Activated CD4-positive, alpha-beta memory T cell treated with anti-CD3 and anti-CD28 coated beads for 36 hours (primary cell): ENCODE results near the gene SDK1. TPM values are rescaled to one million over a fixed set of nuclear protein-coding genes. Genes with fewer than 3 reads are reported as not detected.
"Not testable (repeated sequence)": the region's sequence is repeated elsewhere in the genome, so short reads cannot be mapped to it uniquely, and the experiment has no call there.

Experiments
- CTCF ChIA-PET: fragments of 350-600 bp; sonication (Branson Sonifier 250); formaldehyde crosslinking; loops from one replicate; lab custom pipeline; 2021; ENCODE audit warnings: antibody characterized with exemption, inconsistent platforms; lab: Charles Lee
- POLR2A ChIA-PET: fragments of 350-600 bp; sonication (Branson Sonifier 250); formaldehyde crosslinking; loops from one replicate; lab custom pipeline; 2021; ENCODE audit warnings: antibody characterized with exemption; lab: Charles Lee
- DNase-seq: peaks from one replicate; pipeline ENCODE4 v3.0.0-alpha.2; 2020
- H3K27ac Mint-ChIP-seq: one replicate; pipeline ENCODE4 v1.8.0; 2021; ENCODE audit warnings: mixed read lengths
- H3K27me3 Mint-ChIP-seq: one replicate; pipeline ENCODE4 v1.8.0; 2021; ENCODE audit warnings: mixed read lengths
- H3K36me3 Mint-ChIP-seq: one replicate; pipeline ENCODE4 v1.8.0; 2021; ENCODE audit warnings: mixed read lengths
- H3K4me1 Mint-ChIP-seq: one replicate; pipeline ENCODE4 v1.8.0; 2021; ENCODE audit warnings: low read depth, mixed read lengths
- H3K4me3 Mint-ChIP-seq: one replicate; pipeline ENCODE4 v1.8.0; 2021; ENCODE audit warnings: mild to moderate bottlenecking, mixed read lengths
- H3K9me3 Mint-ChIP-seq: one replicate; pipeline ENCODE4 v1.8.0; 2021; ENCODE audit warnings: mixed read lengths
- intact Hi-C: fragments of 100-400 bp; cut with micrococcal nuclease; formaldehyde crosslinking; loops from one replicate; pipeline ENCODE4 v1.15.1; 2023
- total RNA-seq, 2 experiments: library from RNA; stranded (reverse); gene quantifications; one replicate each; pipeline ENCODE4 v1.2.3, GENCODE V29; 2021

The SDK1 gene
- total RNA-seq, 2 experiments from 2014 or later, result 0.14 to 0.24 TPM

DNA sequence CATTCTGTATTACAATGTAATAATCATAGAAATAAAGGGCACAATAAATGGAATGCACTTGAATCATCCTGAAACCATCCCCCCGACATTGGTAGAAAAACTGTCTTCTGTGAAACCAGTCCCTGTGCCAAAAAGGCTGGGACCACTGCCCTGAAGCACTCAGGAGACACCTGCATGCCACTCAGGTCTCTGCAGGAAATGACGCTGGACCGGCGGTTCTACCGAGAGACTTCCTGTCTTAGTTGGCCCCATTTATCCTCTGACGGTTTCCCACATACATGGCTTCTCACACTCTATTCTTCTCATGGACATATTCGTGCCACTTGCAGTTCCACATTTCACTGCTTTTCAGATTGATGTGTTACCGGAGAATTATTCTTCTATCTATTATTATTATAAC lies 617.5 kb downstream of the SDK1 start:
- no peaks in the 10 kb centered on the region for H3K9me3 Mint-ChIP-seq
- no peaks in the 10 kb centered on the region for H3K36me3 Mint-ChIP-seq
- H3K27ac Mint-ChIP-seq, result no peak overlapping the region
- peaks cover 6% of the 10 kb centered on the region for H3K4me1 Mint-ChIP-seq
- H3K4me3 Mint-ChIP-seq, result no peak overlapping the region
- CTCF ChIA-PET, result no interaction called here
- peaks cover 8% of the 10 kb centered on the region for H3K27me3 Mint-ChIP-seq
- intact Hi-C loops, result loop anchor here (10.0 kb wide), 1 partner anchor 64 kb away; no protein-coding TSS in a partner anchor
- DNase-seq, result no peak
- POLR2A ChIA-PET, result no interaction called here

DNA sequence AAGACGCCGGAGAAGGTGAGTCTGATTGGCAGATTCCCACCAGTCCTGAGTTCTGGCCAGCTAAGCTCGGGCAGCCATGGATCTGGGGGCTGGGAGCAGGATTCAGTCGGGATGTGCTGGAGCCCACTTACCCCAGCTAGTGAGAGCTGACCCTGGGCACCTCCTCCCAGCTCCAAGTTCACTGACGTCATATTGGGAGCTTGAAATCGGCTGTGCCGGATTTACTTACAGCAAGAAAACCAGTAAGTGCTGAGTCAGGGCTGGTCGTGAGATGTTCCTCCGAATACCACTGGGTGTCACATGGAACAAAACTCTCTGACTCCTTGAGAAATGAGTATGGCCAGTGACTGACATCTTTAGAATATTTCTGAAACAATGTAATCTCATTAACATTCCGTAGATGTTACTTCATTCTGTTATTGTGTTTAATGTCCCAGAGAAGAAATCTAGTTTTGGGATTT lies 621.2 kb downstream of the SDK1 start:
- DNase-seq, result no peak
- H3K27me3 Mint-ChIP-seq, result peaks cover 20% of the 10 kb centered on the region
- intact Hi-C loops, result no loop called here
- POLR2A ChIA-PET, result no interaction called here
- H3K4me3 Mint-ChIP-seq, result no peak overlapping the region
- H3K27ac Mint-ChIP-seq, result no peak overlapping the region
- CTCF ChIA-PET, result no interaction called here
- no peaks in the 10 kb centered on the region for H3K36me3 Mint-ChIP-seq
- peaks cover 4% of the 10 kb centered on the region for H3K4me1 Mint-ChIP-seq
- no peaks in the 10 kb centered on the region for H3K9me3 Mint-ChIP-seq

DNA sequence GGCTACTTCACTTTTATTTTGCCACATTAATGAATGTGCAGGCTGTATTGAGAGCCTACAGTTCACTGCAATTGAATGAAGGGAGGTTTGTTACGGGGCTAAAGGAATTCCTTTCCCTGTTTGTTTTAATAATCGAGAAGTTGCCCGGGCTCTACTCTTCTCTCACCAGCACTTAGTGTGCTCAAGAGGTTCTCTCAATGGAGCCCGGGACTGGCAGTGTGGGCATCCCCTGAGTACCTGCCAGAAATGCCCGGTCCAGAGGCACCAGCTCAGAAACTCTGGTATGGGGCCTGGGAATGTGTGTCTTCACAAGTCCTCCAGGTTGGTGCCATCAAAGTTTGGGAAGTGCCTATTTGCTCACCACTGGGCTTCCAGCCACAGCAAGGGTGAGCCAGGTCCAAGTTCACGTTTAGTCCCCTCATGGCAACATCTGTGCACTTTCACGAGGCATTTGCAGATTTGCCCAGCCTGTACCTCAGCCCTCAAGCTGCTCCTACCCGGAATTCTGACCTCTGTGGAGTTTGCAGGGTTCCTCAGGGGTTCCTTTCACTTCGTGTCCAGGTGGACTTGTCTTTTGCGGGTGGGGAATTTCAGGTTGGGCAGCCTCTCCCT lies 622.4 kb downstream of the SDK1 start:
- ChIA-PET CTCF (no interaction called here), POLR2A (no interaction called here)
- H3K4me3 Mint-ChIP-seq, result no peak overlapping the region
- no peak overlapping the region for H3K27ac Mint-ChIP-seq
- no peaks in the 10 kb centered on the region for H3K9me3 Mint-ChIP-seq
- DNase-seq, result no peak
- peaks cover 4% of the 10 kb centered on the region for H3K4me1 Mint-ChIP-seq
- H3K27me3 Mint-ChIP-seq, result peaks cover 23% of the 10 kb centered on the region
- intact Hi-C loops, result no loop called here
- no peaks in the 10 kb centered on the region for H3K36me3 Mint-ChIP-seq

DNA sequence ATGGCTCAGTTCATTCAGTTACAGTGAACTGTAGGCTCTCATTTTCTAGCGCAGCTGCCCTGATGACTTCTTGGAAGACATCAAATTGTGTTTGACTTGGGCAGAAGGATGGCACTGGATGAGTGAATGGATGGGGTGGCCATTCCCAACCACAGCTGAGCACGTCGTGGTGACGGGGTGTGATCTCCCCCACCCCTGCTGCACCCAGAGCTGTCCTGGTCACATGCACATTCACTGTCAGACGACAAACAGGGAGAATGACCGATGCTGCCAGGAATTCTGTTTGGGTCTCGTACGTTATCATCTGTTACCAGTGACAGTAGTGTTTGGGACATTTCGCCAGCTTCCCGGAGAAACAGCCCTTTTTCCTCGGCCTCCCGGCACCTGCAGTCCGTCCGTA lies 623.2 kb downstream of the SDK1 start:
- CTCF ChIA-PET, result no interaction called here
- intact Hi-C loops, result no loop called here
- Mint-ChIP-seq H3K4me1 (no peaks in the 10 kb centered on the region), H3K27me3 (peaks cover 21% of the 10 kb centered on the region), H3K9me3 (no peaks in the 10 kb centered on the region), H3K4me3 (no peak overlapping the region), H3K27ac (no peak overlapping the region), H3K36me3 (no peaks in the 10 kb centered on the region)
- DNase-seq, result no peak
- POLR2A ChIA-PET, result no interaction called here

DNA sequence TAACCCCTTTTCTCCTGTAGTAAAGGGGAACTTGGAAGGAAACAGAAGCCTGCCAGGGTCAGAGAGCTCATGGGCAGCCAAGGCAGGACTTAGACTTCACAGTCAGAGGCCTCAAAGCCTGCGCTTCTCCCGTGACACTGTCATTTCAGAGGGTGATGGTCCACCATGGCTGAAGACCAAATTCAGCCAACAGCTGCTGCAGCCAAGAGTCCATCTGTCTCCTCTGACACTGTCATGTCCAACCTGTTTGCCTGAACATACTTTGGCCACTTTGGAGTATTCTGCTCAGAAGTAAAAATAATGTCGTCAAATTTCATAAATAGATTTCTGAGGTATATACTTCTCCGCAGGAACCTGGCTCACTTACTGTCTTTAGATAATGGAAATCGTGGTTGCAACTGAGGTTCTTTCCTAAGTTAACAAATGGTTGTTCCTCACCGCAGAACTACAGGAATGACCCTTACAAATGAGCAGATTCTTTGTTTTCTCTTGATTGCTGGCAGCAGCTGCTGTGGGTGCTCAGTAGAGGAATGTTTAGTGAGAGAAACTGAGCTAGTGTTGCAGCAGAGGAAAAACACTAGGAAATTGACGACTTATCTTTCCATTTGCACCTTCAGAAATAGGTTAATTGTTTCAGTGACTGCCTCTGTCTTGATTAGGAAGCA lies 626.5 kb downstream of the SDK1 start:
- ChIA-PET CTCF (no interaction called here), POLR2A (no interaction called here)
- Mint-ChIP-seq H3K4me1 (no peaks in the 10 kb centered on the region), H3K4me3 (no peak overlapping the region), H3K36me3 (no peaks in the 10 kb centered on the region), H3K9me3 (no peaks in the 10 kb centered on the region), H3K27ac (no peak overlapping the region), H3K27me3 (peaks cover 24% of the 10 kb centered on the region)
- intact Hi-C loops, result no loop called here
- no peak for DNase-seq

DNA sequence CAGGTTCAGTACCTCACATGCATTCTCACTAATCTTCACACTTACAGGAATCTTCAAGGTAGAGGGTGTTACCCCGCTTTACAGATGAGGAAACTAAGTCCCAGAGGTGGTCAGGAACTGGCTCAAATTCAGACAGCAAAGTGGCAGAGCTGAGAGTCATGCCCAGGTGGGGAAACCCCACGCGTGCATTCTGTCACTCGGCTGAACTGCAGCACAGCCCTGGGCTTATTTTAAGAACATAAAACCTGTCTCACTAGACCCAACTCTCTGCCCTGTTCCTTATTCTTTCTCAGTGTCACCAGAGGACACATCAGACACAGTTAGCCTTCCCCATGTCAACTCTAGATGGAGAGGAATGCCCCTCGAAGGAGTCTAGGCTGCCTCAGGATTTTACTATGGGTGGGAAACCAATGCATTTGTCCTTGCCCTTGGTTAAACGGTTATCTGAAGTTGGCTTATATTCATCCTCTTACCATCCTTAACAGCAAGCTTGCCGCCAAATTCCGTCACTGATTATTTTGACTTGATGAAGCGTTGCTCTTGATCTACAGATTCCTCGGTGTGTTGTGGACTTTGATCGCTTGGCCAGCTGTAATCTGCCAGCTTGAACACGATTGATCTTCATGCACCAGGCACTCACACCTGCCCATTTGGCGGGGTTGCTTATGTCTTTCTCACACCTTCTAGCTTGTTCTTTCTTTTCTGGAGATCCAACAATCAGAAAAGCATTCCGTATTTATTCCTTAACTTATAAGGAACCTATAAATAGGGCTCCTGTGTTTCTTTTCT lies 627.9 kb downstream of the SDK1 start:
- POLR2A ChIA-PET, result no interaction called here
- Mint-ChIP-seq H3K9me3 (no peaks in the 10 kb centered on the region), H3K4me1 (no peaks in the 10 kb centered on the region), H3K4me3 (no peak overlapping the region), H3K27me3 (peaks cover 19% of the 10 kb centered on the region), H3K36me3 (no peaks in the 10 kb centered on the region), H3K27ac (no peak overlapping the region)
- CTCF ChIA-PET, result no interaction called here
- DNase-seq, result no peak
- intact Hi-C loops, result no loop called here

DNA sequence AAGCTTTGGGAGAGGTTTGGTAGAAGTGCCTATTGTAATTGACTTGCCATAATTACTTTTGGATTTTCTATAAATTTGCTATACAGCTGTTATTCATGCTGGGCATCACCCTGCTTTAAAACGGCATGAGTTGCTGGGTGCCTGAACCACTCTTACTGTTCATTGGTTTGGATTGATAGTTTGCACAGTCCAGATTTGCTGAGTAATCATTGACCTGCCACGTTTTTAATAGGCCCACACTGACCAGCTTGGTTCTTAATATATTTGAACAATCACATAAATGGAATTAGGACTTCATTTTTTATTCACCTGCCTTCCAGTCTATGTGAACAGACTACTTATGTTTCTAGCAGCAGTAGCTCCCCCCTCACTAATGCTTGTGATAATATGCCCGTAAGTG lies 630.8 kb downstream of the SDK1 start:
- Mint-ChIP-seq H3K4me3 (no peak overlapping the region), H3K4me1 (no peaks in the 10 kb centered on the region), H3K27me3 (peaks cover 15% of the 10 kb centered on the region), H3K9me3 (peaks cover 8% of the 10 kb centered on the region), H3K27ac (no peak overlapping the region), H3K36me3 (no peaks in the 10 kb centered on the region)
- ChIA-PET POLR2A (no interaction called here), CTCF (no interaction called here)
- DNase-seq, result no peak
- intact Hi-C loops, result no loop called here

DNA sequence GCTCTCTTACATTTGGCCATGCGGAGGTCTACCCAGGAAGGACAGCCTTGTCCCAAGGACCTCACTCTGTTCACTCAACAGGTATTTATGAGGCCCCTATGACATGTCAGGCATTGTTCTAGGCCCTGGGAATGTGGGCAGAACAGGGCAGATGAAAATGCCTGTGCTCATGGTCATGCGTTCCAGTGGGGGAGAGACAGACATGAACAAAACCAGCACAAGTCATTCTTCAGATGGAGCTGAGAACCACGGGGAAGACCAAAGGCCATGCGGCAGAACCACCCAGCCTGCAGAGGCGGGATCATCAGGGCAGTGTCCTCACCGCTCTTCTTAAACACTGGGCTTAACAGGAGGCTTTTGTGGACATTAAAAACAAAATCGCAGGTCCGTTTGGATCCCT lies 636.1 kb downstream of the SDK1 start:
- H3K27ac Mint-ChIP-seq, result no peak overlapping the region
- no peaks in the 10 kb centered on the region for H3K4me1 Mint-ChIP-seq
- intact Hi-C loops, result no loop called here
- H3K27me3 Mint-ChIP-seq, result peaks cover 9% of the 10 kb centered on the region
- H3K36me3 Mint-ChIP-seq, result no peaks in the 10 kb centered on the region
- no peak overlapping the region for H3K4me3 Mint-ChIP-seq
- peaks cover 8% of the 10 kb centered on the region for H3K9me3 Mint-ChIP-seq
- no peak for DNase-seq
- CTCF ChIA-PET, result no interaction called here
- POLR2A ChIA-PET, result no interaction called here

DNA sequence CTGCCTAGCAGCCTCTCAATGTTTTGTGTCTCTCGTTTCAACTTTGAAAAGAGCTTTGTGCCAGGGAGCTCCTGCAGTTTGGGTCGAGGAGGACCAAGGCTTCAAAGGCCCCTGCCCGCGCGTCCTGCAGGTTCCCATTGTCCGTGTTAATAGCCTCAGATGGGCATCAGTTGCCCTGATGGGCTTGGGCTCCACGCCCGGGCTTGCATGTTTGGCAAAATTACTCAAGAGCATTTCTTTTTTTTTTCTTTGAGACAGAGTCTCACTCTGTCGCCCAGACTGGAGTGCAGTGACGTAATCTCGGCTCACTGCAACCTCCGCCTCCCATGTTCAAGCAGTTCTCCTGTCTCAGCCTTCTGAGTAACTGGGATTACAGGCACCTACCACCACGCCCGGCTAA lies 636.6 kb downstream of the SDK1 start:
- ChIA-PET POLR2A (no interaction called here), CTCF (no interaction called here)
- Mint-ChIP-seq H3K4me1 (no peaks in the 10 kb centered on the region), H3K27me3 (peaks cover 9% of the 10 kb centered on the region), H3K27ac (no peak overlapping the region), H3K4me3 (no peak overlapping the region), H3K9me3 (peaks cover 8% of the 10 kb centered on the region), H3K36me3 (no peaks in the 10 kb centered on the region)
- DNase-seq, result no peak
- intact Hi-C loops, result no loop called here

DNA sequence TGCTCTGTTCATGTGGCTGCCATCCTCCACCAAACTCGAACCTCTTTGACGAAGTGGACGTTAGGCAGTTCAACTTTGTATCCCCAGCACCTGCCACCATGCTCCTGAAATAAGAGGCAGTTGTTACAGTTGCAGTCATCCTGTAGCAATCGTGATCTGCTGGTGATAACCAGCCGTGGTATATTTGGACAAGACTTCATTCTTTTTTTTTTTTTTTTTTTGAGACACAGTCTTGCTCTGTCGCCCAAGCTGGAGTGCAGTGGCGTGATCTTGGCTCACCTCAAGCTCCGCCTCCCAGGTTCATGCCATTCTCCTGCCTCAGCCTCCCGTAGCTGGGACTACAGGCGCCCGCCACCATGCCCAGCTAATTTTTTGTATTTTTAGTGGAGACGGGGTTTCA lies 640.7 kb downstream of the SDK1 start:
- H3K4me3 Mint-ChIP-seq, DNase-seq, CTCF ChIA-PET, intact Hi-C loops, H3K4me1 Mint-ChIP-seq, POLR2A ChIA-PET, H3K36me3 Mint-ChIP-seq, H3K27ac Mint-ChIP-seq, H3K27me3 Mint-ChIP-seq: not testable (repeated sequence)
- H3K9me3 Mint-ChIP-seq, result peaks cover 10% of the 10 kb centered on the region

DNA sequence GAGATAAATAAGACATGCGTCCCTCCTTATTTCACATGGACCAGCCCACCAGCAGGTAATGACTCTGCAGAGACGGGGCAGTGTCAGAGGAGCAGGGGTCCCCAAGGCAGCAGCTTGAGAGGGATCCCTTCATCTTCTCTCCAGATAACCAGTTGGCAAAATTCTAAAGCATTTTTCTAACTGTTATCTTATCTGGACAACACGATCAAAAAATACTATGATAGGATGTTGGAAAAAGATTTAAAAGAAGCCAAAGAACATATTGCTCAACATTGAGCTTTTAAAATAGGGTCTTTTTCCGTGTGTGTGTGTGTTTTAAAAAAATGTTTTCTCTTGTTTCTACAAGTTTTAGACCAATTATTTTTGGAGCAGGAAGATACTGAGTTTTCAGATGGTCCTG lies 641.2 kb downstream of the SDK1 start:
- H3K4me3 Mint-ChIP-seq, result no peak overlapping the region
- CTCF ChIA-PET, result no interaction called here
- intact Hi-C loops, result no loop called here

DNA sequence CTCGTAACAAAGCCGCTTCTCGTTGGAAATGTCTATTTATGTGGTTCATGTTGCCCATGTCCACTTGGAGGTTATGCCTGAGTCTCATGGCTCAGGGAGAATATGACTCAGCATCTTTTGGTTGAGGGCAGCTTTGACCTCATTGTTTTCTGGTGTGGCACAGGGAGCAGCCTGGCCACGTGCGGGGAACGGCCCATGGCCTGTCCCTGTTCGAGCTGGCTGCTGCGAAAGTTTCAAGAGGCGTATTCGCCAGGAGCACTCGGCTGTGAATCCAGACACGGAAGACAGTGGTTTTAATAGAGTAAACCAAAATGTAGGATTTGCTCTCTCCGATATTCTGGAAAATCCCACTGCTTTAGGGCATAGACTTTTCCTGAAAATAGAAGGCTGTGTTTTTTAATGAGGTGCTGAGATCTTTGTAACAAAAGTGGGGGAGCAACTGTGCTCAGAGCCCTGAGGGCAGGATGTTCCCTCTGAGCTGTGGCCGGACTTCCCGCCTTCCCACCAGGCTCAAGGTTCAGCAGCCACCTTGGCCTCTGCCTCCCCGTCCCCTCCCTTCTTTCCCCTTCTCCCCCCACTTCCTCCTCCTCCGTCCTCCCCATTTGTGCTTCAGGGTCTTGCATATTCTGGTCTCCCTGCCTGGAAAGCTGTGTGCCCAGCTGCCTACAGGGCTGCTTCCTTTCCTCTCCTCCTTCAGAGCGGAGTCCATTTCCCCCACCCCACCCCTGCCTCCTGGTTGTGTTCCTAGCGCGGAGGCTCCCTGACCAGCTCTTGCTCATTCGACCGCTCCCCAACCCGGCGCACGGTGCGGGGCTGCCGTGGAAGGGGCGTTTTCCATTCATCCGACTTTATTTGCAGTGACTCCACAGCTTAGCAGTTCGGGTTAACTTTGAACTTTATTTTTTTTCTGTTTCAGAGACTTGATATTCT lies 642.0 kb downstream of the SDK1 start:
- peaks cover 10% of the 10 kb centered on the region for H3K9me3 Mint-ChIP-seq
- H3K27ac Mint-ChIP-seq, result no peak overlapping the region
- intact Hi-C loops, result no loop called here
- H3K27me3 Mint-ChIP-seq, result peaks cover 9% of the 10 kb centered on the region
- H3K4me1 Mint-ChIP-seq, result no peaks in the 10 kb centered on the region
- no peak for DNase-seq
- H3K4me3 Mint-ChIP-seq, result no peak overlapping the region
- ChIA-PET POLR2A (no interaction called here), CTCF (no interaction called here)
- no peaks in the 10 kb centered on the region for H3K36me3 Mint-ChIP-seq

More for the DNA sequence above, 641.2 kb downstream of the SDK1 start:
- POLR2A ChIA-PET, result no interaction called here
- H3K36me3 Mint-ChIP-seq, result no peaks in the 10 kb centered on the region
- peaks cover 10% of the 10 kb centered on the region for H3K9me3 Mint-ChIP-seq
- peaks cover 9% of the 10 kb centered on the region for H3K27me3 Mint-ChIP-seq
- DNase-seq, result no peak
- no peaks in the 10 kb centered on the region for H3K4me1 Mint-ChIP-seq
- H3K27ac Mint-ChIP-seq, result no peak overlapping the region
